HG03439 (cell line): ENCODE data around the gene NCDN.
"Not testable (repeated sequence)": the region's sequence is repeated elsewhere in the genome, so short reads cannot be mapped to it uniquely, and the experiment has no call there.

Experiments
- ATAC-seq: cut with Tn5 transposase; IDR thresholded peaks from one replicate; pipeline ENCODE4 v1.9.1; 2021; ENCODE audit warnings: mild to moderate bottlenecking, moderate library complexity; ENCODE audit not compliant: unreplicated experiment

NCDN gene

GRCh38 chr1:35568975-35569395 is 11.4 kb downstream of the NCDN start:
- no peak for ATAC-seq

- no peak for ATAC-seq
Observed at GRCh38 chr1:35569936-35570335, 12.3 kb downstream of the NCDN start.

GRCh38 chr1:35570589-35571137 is 13.1 kb downstream of the NCDN start:
- ATAC-seq: no peak

GRCh38 chr1:35571263-35571662 is 13.7 kb downstream of the NCDN start:
- no peak for ATAC-seq

- ATAC-seq: no peak
Observed at GRCh38 chr1:35572296-35572695, 14.7 kb downstream of the NCDN start.

- no peak for ATAC-seq
Observed at GRCh38 chr1:35573198-35574124, 15.9 kb downstream of the NCDN start, which contains the start of gene TFAP2E. Gene TFAP2E, plus strand, starts transcription at chr1:35573314. Its CDS starts 264 bp downstream, at chr1:35573578.

GRCh38 chr1:35574125-35574654 is 16.6 kb downstream of the NCDN start:
- ATAC-seq: no peak

- no peak for ATAC-seq
Observed at GRCh38 chr1:35574655-35575415, 17.2 kb downstream of the NCDN start.

- no peak for ATAC-seq
Observed at GRCh38 chr1:35575416-35575958, 17.9 kb downstream of the NCDN start.

- no peak for ATAC-seq
Observed at GRCh38 chr1:35576061-35576765, 18.6 kb downstream of the NCDN start.

- not testable (repeated sequence) for ATAC-seq
Observed at GRCh38 chr1:35576766-35577070, 19.1 kb downstream of the NCDN start.

- ATAC-seq: no peak
Observed at GRCh38 chr1:35577071-35577998, 19.7 kb downstream of the NCDN start.

GRCh38 chr1:35580949-35581388 is 23.4 kb downstream of the NCDN start:
- no peak for ATAC-seq

- not testable (repeated sequence) for ATAC-seq
Observed at GRCh38 chr1:35581621-35582020, 24.0 kb downstream of the NCDN start.

- no peak for ATAC-seq
Observed at GRCh38 chr1:35585281-35585680, 27.7 kb downstream of the NCDN start.

GRCh38 chr1:35585805-35586204 is 28.2 kb downstream of the NCDN start:
- ATAC-seq: not testable (repeated sequence)

- ATAC-seq: no peak
Observed at GRCh38 chr1:35586808-35587207, 29.2 kb downstream of the NCDN start.

GRCh38 chr1:35587736-35588135 is 30.1 kb downstream of the NCDN start:
- ATAC-seq: no peak

GRCh38 chr1:35588197-35588910 is 30.8 kb downstream of the NCDN start:
- no peak for ATAC-seq
